HL-60 (cell line): ENCODE results near the gene GSN.

Source experiments
- CTCF ChIP-seq: IDR thresholded peaks from one replicate; pipeline ENCODE4 v1.5.1; 2011; ENCODE audit warnings: low read length, control low read depth, inconsistent platforms; ENCODE audit not compliant: insufficient read depth
- GABPA ChIP-seq: IDR thresholded peaks from 2 replicates; pipeline ENCODE4 v1.6.1; 2012; ENCODE audit warnings: low read depth
- POLR2AphosphoS5 ChIP-seq: IDR thresholded peaks from 2 replicates; pipeline ENCODE4 v1.6.1; 2012; ENCODE audit warnings: low read depth
- REST ChIP-seq: IDR thresholded peaks from 2 replicates; pipeline ENCODE4 v1.6.1; 2012; ENCODE audit warnings: low read depth; ENCODE audit not compliant: insufficient replicate concordance
- SPI1 ChIP-seq: IDR thresholded peaks from 2 replicates; pipeline ENCODE4 v1.6.1; 2012; ENCODE audit warnings: low read depth, mild to moderate bottlenecking, borderline replicate concordance

GRCh38 chr9:121289772-121290370 lies 21.9 kb downstream of the GSN start:
- no peak for TF ChIP-seq GABPA
- no peak for TF ChIP-seq CTCF
- TF ChIP-seq REST, result no peak
- no peak for TF ChIP-seq POLR2AphosphoS5
- no peak for TF ChIP-seq SPI1
